ENCODE results near the gene KRAS.

DNA sequence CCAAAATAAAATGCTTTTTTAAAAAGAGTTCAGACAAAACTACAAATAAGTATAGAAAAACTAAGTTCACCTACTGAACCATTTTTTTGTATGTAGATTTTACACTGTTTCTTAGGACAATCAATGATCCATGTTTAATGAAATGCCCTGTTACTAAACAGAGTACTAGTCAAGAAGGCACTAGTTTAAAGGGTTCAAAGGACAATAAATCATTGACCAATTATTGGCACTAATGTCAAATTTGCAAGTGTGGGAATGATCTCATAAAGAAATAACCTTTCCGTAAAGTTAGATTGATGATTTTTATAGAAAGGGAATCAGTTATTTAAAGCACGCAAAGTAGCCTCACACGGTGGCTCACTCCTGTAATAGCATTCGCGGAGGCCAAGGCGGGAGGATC is 59.9 kb downstream of the KRAS start:
- TF ChIP-seq, protein P1, sequence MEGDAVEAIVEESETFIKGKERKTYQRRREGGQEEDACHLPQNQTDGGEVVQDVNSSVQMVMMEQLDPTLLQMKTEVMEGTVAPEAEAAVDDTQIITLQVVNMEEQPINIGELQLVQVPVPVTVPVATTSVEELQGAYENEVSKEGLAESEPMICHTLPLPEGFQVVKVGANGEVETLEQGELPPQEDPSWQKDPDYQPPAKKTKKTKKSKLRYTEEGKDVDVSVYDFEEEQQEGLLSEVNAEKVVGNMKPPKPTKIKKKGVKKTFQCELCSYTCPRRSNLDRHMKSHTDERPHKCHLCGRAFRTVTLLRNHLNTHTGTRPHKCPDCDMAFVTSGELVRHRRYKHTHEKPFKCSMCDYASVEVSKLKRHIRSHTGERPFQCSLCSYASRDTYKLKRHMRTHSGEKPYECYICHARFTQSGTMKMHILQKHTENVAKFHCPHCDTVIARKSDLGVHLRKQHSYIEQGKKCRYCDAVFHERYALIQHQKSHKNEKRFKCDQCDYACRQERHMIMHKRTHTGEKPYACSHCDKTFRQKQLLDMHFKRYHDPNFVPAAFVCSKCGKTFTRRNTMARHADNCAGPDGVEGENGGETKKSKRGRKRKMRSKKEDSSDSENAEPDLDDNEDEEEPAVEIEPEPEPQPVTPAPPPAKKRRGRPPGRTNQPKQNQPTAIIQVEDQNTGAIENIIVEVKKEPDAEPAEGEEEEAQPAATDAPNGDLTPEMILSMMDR (IDR thresholded peaks at IDR 0.05): no peak
- no peak for TF ChIP-seq POLR2A (IDR thresholded peaks at IDR 0.05)
- no peak for TF ChIP-seq POLR2AphosphoS5 (IDR thresholded peaks at IDR 0.05)

Data from prostate gland (tissue), 2 donors.